WTC11 (cell line): ENCODE data around the gene CPSF3.

Experiments
- CTCF ChIP-seq: fragments of 200-600 bp; IDR thresholded peaks from 2 replicates; pipeline ENCODE4 v1.8.0; 2022; ENCODE audit warnings: antibody characterized with exemption
- ELF4 ChIP-seq: sonication (generic); formaldehyde crosslinking; IDR thresholded peaks from 2 replicates; pipeline ENCODE4 v1.8.1; 2022; ENCODE audit warnings: low read depth, mild to moderate bottlenecking, moderate library complexity, missing genetic modification reagents
- ESRRA ChIP-seq: sonication (generic); formaldehyde crosslinking; IDR thresholded peaks from 2 replicates; pipeline ENCODE4 v1.8.1; 2022; ENCODE audit warnings: mild to moderate bottlenecking, missing genetic modification reagents, borderline replicate concordance
- MAX ChIP-seq: sonication (generic); formaldehyde crosslinking; IDR thresholded peaks from 2 replicates; pipeline ENCODE4 v1.8.0; 2022; ENCODE audit warnings: mild to moderate bottlenecking, missing genetic modification reagents
- SMAD3 ChIP-seq: sonication (generic); formaldehyde crosslinking; IDR thresholded peaks from 2 replicates; pipeline ENCODE4 v1.8.0; 2022; ENCODE audit warnings: missing genetic modification reagents, mild to moderate bottlenecking, borderline replicate concordance
- TEAD4 ChIP-seq: sonication (generic); formaldehyde crosslinking; IDR thresholded peaks from 2 replicates; pipeline ENCODE4 v1.8.0; 2022; ENCODE audit warnings: mild to moderate bottlenecking, missing genetic modification reagents
- ZNF263 ChIP-seq: sonication (generic); formaldehyde crosslinking; IDR thresholded peaks from 2 replicates; pipeline ENCODE4 v1.8.1; 2022; ENCODE audit warnings: low read depth, mild to moderate bottlenecking, moderate library complexity, missing genetic modification reagents
- TF ChIP-seq, protein P1 (sequence below): sonication (generic); formaldehyde crosslinking; IDR thresholded peaks from 2 replicates; pipeline ENCODE4 v1.8.1; 2022; ENCODE audit warnings: low read depth, missing genetic modification reagents, borderline replicate concordance
- TF ChIP-seq, protein P2 (sequence below): sonication (generic); formaldehyde crosslinking; IDR thresholded peaks from 2 replicates; pipeline ENCODE4 v1.8.1; 2022; ENCODE audit warnings: mild to moderate bottlenecking, missing genetic modification reagents, moderate library complexity, borderline replicate concordance
- TF ChIP-seq, protein P3 (sequence below): sonication (generic); formaldehyde crosslinking; IDR thresholded peaks from 2 replicates; pipeline ENCODE4 v1.8.1; 2022; ENCODE audit warnings: low read depth, mild to moderate bottlenecking, moderate library complexity, missing genetic modification reagents, borderline replicate concordance

DNA sequence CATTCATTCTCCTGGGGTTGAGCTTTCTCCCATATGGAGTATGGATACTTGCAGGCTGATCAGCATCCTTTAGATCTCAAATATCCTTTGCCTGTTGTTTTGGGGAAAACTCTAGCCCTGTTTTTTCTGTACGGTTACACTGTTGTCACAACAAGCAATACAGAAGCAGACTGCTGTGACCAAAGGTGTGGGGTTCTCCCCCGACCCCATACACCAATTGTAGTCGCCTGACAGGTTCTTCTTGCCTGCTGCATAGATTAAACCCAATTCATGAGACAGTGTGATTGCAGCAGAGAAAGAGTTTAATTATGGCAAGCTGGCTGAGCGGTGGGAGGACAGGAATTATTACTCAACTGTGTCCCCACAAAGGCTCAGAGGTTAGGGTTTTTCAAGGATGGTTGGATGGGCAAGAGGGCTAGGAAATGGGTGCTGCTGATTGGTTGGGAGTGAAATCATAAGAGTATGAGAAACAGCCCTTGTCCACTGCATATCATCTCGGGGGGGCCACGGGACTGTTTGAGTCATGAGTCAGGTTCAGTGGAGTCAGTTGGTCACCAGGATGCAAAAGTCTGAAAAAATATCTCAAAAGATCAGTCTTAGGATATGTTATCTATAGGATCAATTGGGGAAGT lies 40.7 kb upstream of the CPSF3 start:
- no peak for TF ChIP-seq CTCF
- no peak for TF ChIP-seq ZNF263 (CRISPR knock-in tag)
- TF ChIP-seq, protein P1, sequence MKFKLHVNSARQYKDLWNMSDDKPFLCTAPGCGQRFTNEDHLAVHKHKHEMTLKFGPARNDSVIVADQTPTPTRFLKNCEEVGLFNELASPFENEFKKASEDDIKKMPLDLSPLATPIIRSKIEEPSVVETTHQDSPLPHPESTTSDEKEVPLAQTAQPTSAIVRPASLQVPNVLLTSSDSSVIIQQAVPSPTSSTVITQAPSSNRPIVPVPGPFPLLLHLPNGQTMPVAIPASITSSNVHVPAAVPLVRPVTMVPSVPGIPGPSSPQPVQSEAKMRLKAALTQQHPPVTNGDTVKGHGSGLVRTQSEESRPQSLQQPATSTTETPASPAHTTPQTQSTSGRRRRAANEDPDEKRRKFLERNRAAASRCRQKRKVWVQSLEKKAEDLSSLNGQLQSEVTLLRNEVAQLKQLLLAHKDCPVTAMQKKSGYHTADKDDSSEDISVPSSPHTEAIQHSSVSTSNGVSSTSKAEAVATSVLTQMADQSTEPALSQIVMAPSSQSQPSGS (CRISPR knock-in tag): no peak
- TF ChIP-seq ESRRA (CRISPR knock-in tag): no peak
- TF ChIP-seq TEAD4 (CRISPR knock-in tag): no peak
- TF ChIP-seq MAX (CRISPR knock-in tag): no peak
- no peak for TF ChIP-seq ELF4 (CRISPR knock-in tag)
- TF ChIP-seq, protein P2, sequence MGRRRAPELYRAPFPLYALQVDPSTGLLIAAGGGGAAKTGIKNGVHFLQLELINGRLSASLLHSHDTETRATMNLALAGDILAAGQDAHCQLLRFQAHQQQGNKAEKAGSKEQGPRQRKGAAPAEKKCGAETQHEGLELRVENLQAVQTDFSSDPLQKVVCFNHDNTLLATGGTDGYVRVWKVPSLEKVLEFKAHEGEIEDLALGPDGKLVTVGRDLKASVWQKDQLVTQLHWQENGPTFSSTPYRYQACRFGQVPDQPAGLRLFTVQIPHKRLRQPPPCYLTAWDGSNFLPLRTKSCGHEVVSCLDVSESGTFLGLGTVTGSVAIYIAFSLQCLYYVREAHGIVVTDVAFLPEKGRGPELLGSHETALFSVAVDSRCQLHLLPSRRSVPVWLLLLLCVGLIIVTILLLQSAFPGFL (CRISPR knock-in tag): no peak
- TF ChIP-seq, protein P3, sequence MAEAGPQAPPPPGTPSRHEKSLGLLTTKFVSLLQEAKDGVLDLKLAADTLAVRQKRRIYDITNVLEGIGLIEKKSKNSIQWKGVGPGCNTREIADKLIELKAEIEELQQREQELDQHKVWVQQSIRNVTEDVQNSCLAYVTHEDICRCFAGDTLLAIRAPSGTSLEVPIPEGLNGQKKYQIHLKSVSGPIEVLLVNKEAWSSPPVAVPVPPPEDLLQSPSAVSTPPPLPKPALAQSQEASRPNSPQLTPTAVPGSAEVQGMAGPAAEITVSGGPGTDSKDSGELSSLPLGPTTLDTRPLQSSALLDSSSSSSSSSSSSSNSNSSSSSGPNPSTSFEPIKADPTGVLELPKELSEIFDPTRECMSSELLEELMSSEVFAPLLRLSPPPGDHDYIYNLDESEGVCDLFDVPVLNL (CRISPR knock-in tag): no peak
- no peak for TF ChIP-seq SMAD3 (CRISPR knock-in tag)
